Measurements from ENCODE around the gene EBF4. TPM values are rescaled to one million over a fixed set of nuclear protein-coding genes. Genes with fewer than 3 reads are reported as not detected.

The EBF4 gene
- total RNA-seq = 1 to 10 TPM; 1.1 to 6.0 (median 1.8) TPM

GRCh38 chr20:2692036-2692885 is at the start of gene EBF4:
EBF4 (plus strand) TSS chr20:2692780; CDS start chr20:2693646, 866 bp downstream.
- no peak for TF ChIP-seq CTCF (IDR thresholded peaks at IDR 0.05; ENCODE audit: low read depth)

- TF ChIP-seq CTCF (IDR thresholded peaks at IDR 0.05; ENCODE audit: low read depth) = no peak
Observed at GRCh38 chr20:2643708-2644107, 48.9 kb upstream of the EBF4 start.

- no peak for TF ChIP-seq CTCF (IDR thresholded peaks at IDR 0.05; ENCODE audit: low read depth)
Observed at GRCh38 chr20:2651772-2652723, 40.5 kb upstream of the EBF4 start, which contains the start of gene NOP56. NOP56 (plus strand) TSS chr20:2652632; CDS start chr20:2652661, 29 bp downstream.

- TF ChIP-seq CTCF (IDR thresholded peaks at IDR 0.05; ENCODE audit: low read depth) = no peak
Observed at GRCh38 chr20:2652724-2653555, 39.6 kb upstream of the EBF4 start.

- TF ChIP-seq CTCF (IDR thresholded peaks at IDR 0.05; ENCODE audit: low read depth) = no peak
Observed at GRCh38 chr20:2653556-2654383, 38.8 kb upstream of the EBF4 start.

GRCh38 chr20:2654384-2654822 is 38.2 kb upstream of the EBF4 start:
- TF ChIP-seq CTCF (IDR thresholded peaks at IDR 0.05; ENCODE audit: low read depth) = no peak
